Measurements from ENCODE around the gene RALA.

GRCh38 chr7:39644170-39644569, 20.8 kb downstream of the RALA start:
- TF ChIP-seq ZZZ3 (IDR thresholded peaks at IDR 0.05; ENCODE audit: control insufficient read depth, insufficient read length, low read depth) (no peak), EGR1 (IDR thresholded peaks at IDR 0.05; ENCODE audit: borderline replicate concordance in 1 of 2, low read depth in 2 of 2, low read length in 2 of 2) (no peak), E2F4 (IDR thresholded peaks at IDR 0.05; ENCODE audit: low read depth, low read length) (no peak), PBX3 (IDR thresholded peaks at IDR 0.05; ENCODE audit: insufficient replicate concordance, low read depth, low read length) (no peak), POLR2AphosphoS5 (IDR thresholded peaks at IDR 0.05; ENCODE audit: low read length) (no peak), POLR2AphosphoS2 (IDR thresholded peaks at IDR 0.05; ENCODE audit: low read depth, low read length) (no peak)
